Embryonic facial prominence (tissue), 1 donor: ENCODE measurements around the gene MARK2.

ENCODE experiments used
- DNase-seq: peaks from one replicate; pipeline ENCODE4 v3.0.0-alpha.2; 2016; ENCODE audit errors: extremely low spot score

The MARK2 gene

GRCh38 chr11:63829823-63830489 lies 9.0 kb upstream of the MARK2 start:
- no peak for DNase-seq

GRCh38 chr11:63831326-63831725 lies 7.6 kb upstream of the MARK2 start:
- DNase-seq, result no peak

- DNase-seq, result no peak
Measured at GRCh38 chr11:63832336-63832735, 6.6 kb upstream of the MARK2 start.

GRCh38 chr11:63833048-63833447 lies 5.9 kb upstream of the MARK2 start:
- no peak for DNase-seq

- no peak for DNase-seq
Measured at GRCh38 chr11:63834535-63835157, 4.3 kb upstream of the MARK2 start.

- no peak for DNase-seq
Measured at GRCh38 chr11:63835158-63835545, 3.8 kb upstream of the MARK2 start.

GRCh38 chr11:63837027-63837688 lies 1.8 kb upstream of the MARK2 start:
- peak; percentile 68 for DNase-seq

- no peak for DNase-seq
Measured at GRCh38 chr11:63837739-63838138, 1.2 kb upstream of the MARK2 start.

GRCh38 chr11:63838150-63838677 lies 696 bp upstream of the MARK2 start:
- DNase-seq, result no peak

- no peak for DNase-seq
Measured at GRCh38 chr11:63839508-63840355, 822 bp downstream of the MARK2 start.

- no peak for DNase-seq
Measured at GRCh38 chr11:63840356-63841060, 1.6 kb downstream of the MARK2 start.

- no peak for DNase-seq
Measured at GRCh38 chr11:63841554-63841953, 2.6 kb downstream of the MARK2 start.

- DNase-seq, result no peak
Measured at GRCh38 chr11:63843041-63843440, 4.1 kb downstream of the MARK2 start.

- no peak for DNase-seq
Measured at GRCh38 chr11:63844836-63845235, 5.9 kb downstream of the MARK2 start.

GRCh38 chr11:63845303-63845702 lies 6.4 kb downstream of the MARK2 start:
- no peak for DNase-seq

GRCh38 chr11:63845911-63846310 lies 7.0 kb downstream of the MARK2 start:
- DNase-seq, result no peak

GRCh38 chr11:63846897-63847296 lies 8.0 kb downstream of the MARK2 start:
- no peak for DNase-seq

GRCh38 chr11:63847363-63847762 lies 8.5 kb downstream of the MARK2 start:
- no peak for DNase-seq

- no peak for DNase-seq
Measured at GRCh38 chr11:63849691-63850090, 10.8 kb downstream of the MARK2 start.

GRCh38 chr11:63850920-63851319 lies 12.0 kb downstream of the MARK2 start:
- DNase-seq, result no peak

- no peak for DNase-seq
Measured at GRCh38 chr11:63851364-63851763, 12.5 kb downstream of the MARK2 start.
